Coronary artery (tissue), 2 donors: ENCODE results near the gene RTF1.
A peak's percentile ranks its signal among the peaks of the same experiment; 100 is the strongest.
"Not testable (repeated sequence)": the region's sequence is repeated elsewhere in the genome, so short reads cannot be mapped to it uniquely, and the experiment has no call there.

Experiments
- DNase-seq: peaks from one replicate; pipeline ENCODE4 v3.0.0-alpha.2; 2017; ENCODE audit warnings: low spot score
- H3K27ac ChIP-seq, 2 donors: fragments of 200-600 bp; sonication (generic); one replicate each; pipeline ENCODE4 v1.5.1; 2016 to 2019
- H3K4me3 ChIP-seq: fragments of 200-600 bp; sonication (generic); 2 replicates; pipeline ENCODE4 v1.5.1; 2016; ENCODE audit warnings: mild to moderate bottlenecking, moderate library complexity
- TF ChIP-seq, protein P1 (sequence below): fragments of 200-600 bp; sonication (generic); IDR thresholded peaks from one replicate; pipeline ENCODE4 v1.5.1; 2019; ENCODE audit warnings: antibody characterized with exemption

RTF1 gene

DNA sequence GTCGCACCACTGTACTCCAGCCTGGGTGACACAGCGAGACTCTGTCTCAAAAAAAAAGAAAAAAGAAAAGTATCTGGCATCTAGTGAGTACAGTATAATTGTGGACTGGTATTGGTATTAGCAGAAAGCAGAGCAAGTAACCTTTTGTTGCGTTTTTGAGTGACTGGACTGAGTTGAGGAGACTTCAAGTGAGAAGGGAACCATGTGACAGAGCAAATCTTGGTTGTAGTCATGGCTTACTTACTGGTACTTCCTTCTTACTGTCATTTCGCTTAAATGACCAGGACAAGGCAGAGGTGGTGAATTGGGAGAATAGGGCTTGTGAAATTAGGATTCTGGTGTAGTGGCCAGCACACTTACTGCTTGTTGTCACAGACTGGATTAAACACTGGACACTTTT lies 20.6 kb downstream of the RTF1 start:
- peak overlapping the region; percentile 62 to 65 for H3K27ac ChIP-seq
- DNase-seq, result no peak
- peak overlapping the region; percentile 5 for H3K4me3 ChIP-seq
- TF ChIP-seq, protein P1, sequence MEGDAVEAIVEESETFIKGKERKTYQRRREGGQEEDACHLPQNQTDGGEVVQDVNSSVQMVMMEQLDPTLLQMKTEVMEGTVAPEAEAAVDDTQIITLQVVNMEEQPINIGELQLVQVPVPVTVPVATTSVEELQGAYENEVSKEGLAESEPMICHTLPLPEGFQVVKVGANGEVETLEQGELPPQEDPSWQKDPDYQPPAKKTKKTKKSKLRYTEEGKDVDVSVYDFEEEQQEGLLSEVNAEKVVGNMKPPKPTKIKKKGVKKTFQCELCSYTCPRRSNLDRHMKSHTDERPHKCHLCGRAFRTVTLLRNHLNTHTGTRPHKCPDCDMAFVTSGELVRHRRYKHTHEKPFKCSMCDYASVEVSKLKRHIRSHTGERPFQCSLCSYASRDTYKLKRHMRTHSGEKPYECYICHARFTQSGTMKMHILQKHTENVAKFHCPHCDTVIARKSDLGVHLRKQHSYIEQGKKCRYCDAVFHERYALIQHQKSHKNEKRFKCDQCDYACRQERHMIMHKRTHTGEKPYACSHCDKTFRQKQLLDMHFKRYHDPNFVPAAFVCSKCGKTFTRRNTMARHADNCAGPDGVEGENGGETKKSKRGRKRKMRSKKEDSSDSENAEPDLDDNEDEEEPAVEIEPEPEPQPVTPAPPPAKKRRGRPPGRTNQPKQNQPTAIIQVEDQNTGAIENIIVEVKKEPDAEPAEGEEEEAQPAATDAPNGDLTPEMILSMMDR, result no peak

DNA sequence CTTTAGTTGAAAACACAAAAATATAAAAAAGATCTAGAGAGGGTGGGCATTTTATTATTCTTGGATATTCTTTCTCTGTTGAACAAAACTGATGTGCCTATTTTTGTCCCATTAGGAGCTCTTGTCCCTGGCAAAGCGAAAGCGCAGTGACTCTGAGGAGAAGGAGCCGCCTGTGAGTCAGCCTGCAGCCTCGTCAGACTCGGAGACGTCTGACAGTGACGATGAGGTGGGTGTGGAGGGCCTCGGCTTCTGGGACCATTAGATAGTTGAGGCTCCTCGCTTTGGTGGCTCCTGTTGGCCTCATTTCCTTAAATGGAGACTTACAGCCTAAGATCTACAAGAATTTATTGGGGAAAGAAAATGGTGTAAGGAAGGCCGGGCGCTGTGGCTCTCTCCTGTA lies 21.3 kb downstream of the RTF1 start:
- H3K27ac ChIP-seq, result peak overlapping the region; percentile 62 to 65
- H3K4me3 ChIP-seq, result no peak overlapping the region
- DNase-seq, result no peak

DNA sequence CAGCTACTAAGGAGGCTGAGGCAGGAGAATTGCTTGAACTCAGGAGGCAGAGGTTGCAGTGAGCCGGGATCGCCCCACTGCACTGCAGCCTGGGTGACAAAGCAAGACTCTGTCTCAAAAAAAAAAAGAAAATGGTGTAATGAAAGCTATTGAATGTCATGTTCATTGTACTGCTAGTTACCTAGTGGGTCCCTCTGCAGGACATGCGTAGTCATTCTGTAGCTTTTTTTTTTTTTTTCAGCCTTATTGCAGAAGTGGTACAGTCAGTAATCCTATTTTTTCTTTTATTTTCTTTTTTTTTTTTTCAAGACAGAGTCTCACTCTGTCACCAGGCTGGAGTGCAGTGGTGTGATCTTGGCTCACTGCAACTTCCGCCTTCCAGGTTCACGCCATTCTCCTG lies 21.9 kb downstream of the RTF1 start:
- not testable (repeated sequence) for H3K4me3 ChIP-seq
- peak overlapping the region; percentile 62 to 65 for H3K27ac ChIP-seq

More for the DNA sequence above, 21.3 kb downstream of the RTF1 start:
- TF ChIP-seq, protein P1, result no peak

DNA sequence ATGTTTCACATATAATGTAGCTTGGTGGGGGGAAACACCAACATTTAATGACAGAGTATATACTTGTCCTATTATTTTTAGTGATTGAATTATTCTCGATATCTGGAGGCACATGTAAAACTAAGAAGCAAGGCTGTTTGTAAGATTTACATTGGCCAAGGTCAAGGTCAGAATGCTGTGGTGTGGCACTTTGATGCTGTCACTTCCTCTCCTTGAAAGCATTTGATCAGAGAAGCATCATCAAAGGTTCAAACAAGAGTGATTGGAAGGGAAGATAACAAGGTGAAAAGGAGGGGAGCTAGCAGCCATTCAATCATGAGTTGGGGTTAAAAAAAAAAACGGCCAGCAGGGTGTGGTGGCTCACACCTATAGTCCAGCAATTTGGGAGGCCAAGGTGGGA lies 26.4 kb downstream of the RTF1 start:
- TF ChIP-seq, protein P1, result no peak
- no peak for DNase-seq
- H3K4me3 ChIP-seq, result no peak overlapping the region
- H3K27ac ChIP-seq, result no peak overlapping the region

More for the DNA sequence above, 21.9 kb downstream of the RTF1 start:
- not testable (repeated sequence) for DNase-seq

DNA sequence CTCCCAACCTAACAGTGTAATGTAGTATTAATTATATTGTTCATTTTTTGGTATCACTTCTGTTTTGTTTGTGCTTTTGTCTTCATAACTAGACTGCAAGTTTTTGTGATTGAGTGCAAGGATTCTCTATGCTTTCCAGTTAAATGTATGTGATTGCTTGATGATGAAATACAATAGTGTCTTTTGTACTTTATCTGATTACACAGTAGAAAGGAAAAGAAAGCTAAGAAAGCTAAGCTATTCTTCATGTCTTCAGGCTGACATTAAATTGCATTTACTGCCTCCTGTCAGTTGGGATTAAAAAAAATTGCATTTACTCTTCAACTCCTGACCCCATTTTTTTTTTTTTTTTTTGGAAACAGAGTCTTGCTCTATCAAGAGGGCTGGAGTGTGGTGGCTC lies 28.5 kb downstream of the RTF1 start:
- no peak for DNase-seq
- Histone ChIP-seq H3K27ac (no peak overlapping the region), H3K4me3 (no peak overlapping the region)
- TF ChIP-seq, protein P1, result no peak

DNA sequence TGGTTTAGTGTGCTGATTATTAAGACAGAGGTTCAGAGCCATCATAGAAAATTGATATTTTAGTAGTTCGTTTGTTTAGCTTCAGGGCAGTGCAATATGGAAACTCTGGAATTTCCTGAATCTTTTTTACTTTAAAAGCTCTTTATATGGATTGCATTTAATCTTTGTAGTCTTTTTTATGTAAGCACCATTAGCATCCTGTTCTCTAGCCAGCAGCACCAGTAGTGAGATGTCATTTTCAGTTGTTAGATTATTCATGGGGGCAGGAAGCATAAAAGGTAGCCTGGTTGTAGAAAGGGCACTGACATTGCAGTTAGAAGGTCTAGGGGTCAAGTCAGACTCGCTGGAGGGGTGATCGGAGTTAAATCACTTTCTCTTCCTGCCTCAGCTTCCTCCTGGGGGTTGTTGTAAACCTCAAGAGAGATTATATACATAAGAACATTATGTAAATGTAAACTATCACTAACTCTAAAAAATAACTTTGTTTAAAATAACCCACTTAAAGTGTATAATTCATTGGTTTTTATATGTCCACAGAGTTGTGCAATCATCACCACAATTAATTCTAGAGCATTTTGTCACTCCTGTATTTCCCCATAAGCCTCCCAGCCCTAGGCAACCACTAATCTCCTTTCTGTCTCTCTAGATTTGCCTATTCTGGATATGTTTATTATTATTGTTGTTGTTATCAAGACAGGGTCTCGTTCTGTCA lies 45.3 kb downstream of the RTF1 start:
- no peak overlapping the region for H3K27ac ChIP-seq
- no peak overlapping the region for H3K4me3 ChIP-seq
- TF ChIP-seq, protein P1, result no peak
- no peak for DNase-seq

DNA sequence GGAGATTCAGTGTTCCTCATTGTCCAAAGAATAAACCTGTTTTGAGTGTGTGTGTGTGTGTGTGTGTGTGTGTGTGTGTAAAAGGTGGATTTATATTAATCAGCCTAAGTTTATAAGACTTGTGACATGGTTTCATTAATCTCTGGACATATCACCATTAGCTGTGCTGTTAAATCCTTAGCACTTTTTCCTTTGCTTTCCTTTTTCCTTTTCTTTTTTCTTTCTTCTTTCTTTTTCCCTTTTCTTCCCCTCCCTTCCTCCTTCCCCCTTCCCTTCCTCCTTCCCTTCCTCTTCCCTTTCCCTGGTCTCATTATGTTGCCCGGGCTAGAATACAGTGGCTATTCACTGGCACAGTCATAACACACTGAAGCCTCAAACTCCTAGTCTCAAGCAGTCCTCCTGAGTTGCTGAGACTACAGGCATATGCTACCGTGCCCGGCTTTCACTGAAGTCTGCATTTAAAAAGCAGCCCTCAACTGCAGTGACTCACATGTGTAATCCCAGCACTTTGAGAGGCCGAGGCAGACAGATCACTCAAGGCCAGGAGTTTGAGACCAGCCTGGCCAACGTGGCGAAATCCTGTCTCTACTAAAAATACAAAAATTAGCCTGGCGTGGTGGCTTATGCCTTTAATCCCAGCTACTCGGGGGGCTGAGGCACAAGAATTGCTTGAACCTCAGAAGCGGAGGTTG lies 48.1 kb downstream of the RTF1 start:
- DNase-seq, result no peak
- H3K27ac ChIP-seq, result no peak overlapping the region
- no peak overlapping the region for H3K4me3 ChIP-seq
- TF ChIP-seq, protein P1, result no peak
